HG03103 (cell line): ENCODE measurements around the gene AACS.

Experiments used
- ATAC-seq: cut with Tn5 transposase; IDR thresholded peaks from one replicate; pipeline ENCODE4 v1.9.1; 2021; ENCODE audit warnings: low read depth; ENCODE audit not compliant: unreplicated experiment

AACS gene

GRCh38 chr12:125183187-125184067, 118.2 kb downstream of the AACS start:
- ATAC-seq = peak; percentile 44

GRCh38 chr12:125184213-125184967, 119.2 kb downstream of the AACS start:
- ATAC-seq = no peak

- no peak for ATAC-seq
Observed at GRCh38 chr12:125185311-125185739, 120.1 kb downstream of the AACS start.

- ATAC-seq = peak; percentile 62
Observed at GRCh38 chr12:125185740-125186470, 120.7 kb downstream of the AACS start, which contains the start of gene TMEM132B. TSS of gene TMEM132B (plus strand) at chr12:125186386.

GRCh38 chr12:125186471-125187147, 121.4 kb downstream of the AACS start:
- ATAC-seq = peak; percentile 18

GRCh38 chr12:125187148-125187745, 122.0 kb downstream of the AACS start:
- ATAC-seq = no peak

- no peak for ATAC-seq
Observed at GRCh38 chr12:125187780-125188741, 122.8 kb downstream of the AACS start.

- ATAC-seq = no peak
Observed at GRCh38 chr12:125189015-125189414, 123.8 kb downstream of the AACS start.

GRCh38 chr12:125189502-125189901, 124.3 kb downstream of the AACS start:
- no peak for ATAC-seq

GRCh38 chr12:125191361-125192087, 126.3 kb downstream of the AACS start:
- no peak for ATAC-seq

GRCh38 chr12:125192690-125193221, 127.5 kb downstream of the AACS start:
- ATAC-seq = no peak
